DMS 273 (cell line): ENCODE results near the gene DDHD1.
A peak's percentile ranks its signal among the peaks of the same experiment; 100 is the strongest.
"Not testable (repeated sequence)": the region's sequence is repeated elsewhere in the genome, so short reads cannot be mapped to it uniquely, and the experiment has no call there.

Source experiments
- DNase-seq: peaks from one replicate; lab custom pipeline; 2025; ENCODE audit not compliant: unreplicated experiment; lab: John Stamatoyannopoulos, UW

DDHD1 gene

GRCh38 chr14:53152184-53152886, 788 bp downstream of the DDHD1 start:
- DNase-seq, result peak; percentile 76

GRCh38 chr14:53151523-53152183, 1.5 kb downstream of the DDHD1 start:
- peak; percentile 92 for DNase-seq

- DNase-seq, result no peak
Measured at GRCh38 chr14:53149668-53150316, 3.3 kb downstream of the DDHD1 start.

GRCh38 chr14:53148671-53149070, 4.5 kb downstream of the DDHD1 start:
- DNase-seq, result no peak

- DNase-seq, result no peak
Measured at GRCh38 chr14:53147893-53148292, 5.2 kb downstream of the DDHD1 start.

- no peak for DNase-seq
Measured at GRCh38 chr14:53147208-53147607, 5.9 kb downstream of the DDHD1 start.

- no peak for DNase-seq
Measured at GRCh38 chr14:53146739-53147138, 6.4 kb downstream of the DDHD1 start.

GRCh38 chr14:53144244-53144643, 8.9 kb downstream of the DDHD1 start:
- DNase-seq, result no peak

GRCh38 chr14:53140585-53140984, 12.5 kb downstream of the DDHD1 start:
- no peak for DNase-seq

- no peak for DNase-seq
Measured at GRCh38 chr14:53137568-53138203, 15.4 kb downstream of the DDHD1 start.

- not testable (repeated sequence) for DNase-seq
Measured at GRCh38 chr14:53130491-53130890, 22.6 kb downstream of the DDHD1 start.

- peak; percentile 58 for DNase-seq
Measured at GRCh38 chr14:53128303-53129028, 24.7 kb downstream of the DDHD1 start.

- peak; percentile 34 for DNase-seq
Measured at GRCh38 chr14:53127832-53128231, 25.3 kb downstream of the DDHD1 start.

GRCh38 chr14:53127151-53127550, 26.0 kb downstream of the DDHD1 start:
- no peak for DNase-seq

GRCh38 chr14:53126731-53127130, 26.4 kb downstream of the DDHD1 start:
- DNase-seq, result no peak

- DNase-seq, result peak; percentile 8
Measured at GRCh38 chr14:53124786-53125185, 28.3 kb downstream of the DDHD1 start.

- not testable (repeated sequence) for DNase-seq
Measured at GRCh38 chr14:53121419-53121818, 31.7 kb downstream of the DDHD1 start.

- not testable (repeated sequence) for DNase-seq
Measured at GRCh38 chr14:53117479-53117878, 35.6 kb downstream of the DDHD1 start.

- DNase-seq, result no peak
Measured at GRCh38 chr14:53113989-53114388, 39.1 kb downstream of the DDHD1 start.

- no peak for DNase-seq
Measured at GRCh38 chr14:53110096-53110495, 43.0 kb downstream of the DDHD1 start.
